Breast epithelium (tissue), 4 donors: ENCODE measurements around the gene HIGD2A. TPM values are rescaled to one million over a fixed set of nuclear protein-coding genes. Genes with fewer than 3 reads are reported as not detected.
A peak's percentile ranks its signal among the peaks of the same experiment; 100 is the strongest.

Source experiments
- DNase-seq, 2 donors: peaks; one replicate each; pipeline ENCODE4 v3.0.0-alpha.2; 2019; ENCODE audit warnings: low spot score in 2 of 2
- H3K27ac ChIP-seq, 2 donors: fragments of 200-600 bp; sonication (generic) in 1 of 2; one replicate each; pipeline ENCODE4 v1.5.1; 2016 to 2019; ENCODE audit warnings: mild to moderate bottlenecking in 1 of 2
- H3K27me3 ChIP-seq, 2 donors: fragments of 200-600 bp; sonication (generic) in 1 of 2; one replicate each; pipeline versions ENCODE4 v1.5.1 to v1.6.0; 2017 to 2019; ENCODE audit warnings: control low read depth in 1 of 2, mild to moderate bottlenecking in 1 of 2
- H3K36me3 ChIP-seq: fragments of 200-600 bp; one replicate; pipeline ENCODE4 v1.5.1; 2019
- H3K4me1 ChIP-seq, 2 donors: fragments of 200-600 bp; sonication (generic); one replicate each; pipeline ENCODE4 v1.5.1; 2016 to 2019; ENCODE audit warnings: control low read depth in 1 of 2
- H3K4me3 ChIP-seq, 3 donors: fragments of 200-600 bp; sonication (generic); 1 replicate in 2 of 3; 2 replicates in 1 of 3; pipeline ENCODE4 v1.5.1; 2016 to 2019; ENCODE audit warnings: mild to moderate bottlenecking in 3 of 3, moderate library complexity in 2 of 3
- H3K9me3 ChIP-seq, 2 donors: fragments of 200-600 bp; sonication (generic) in 1 of 2; one replicate each; pipeline ENCODE4 v1.5.1; 2016 to 2019; ENCODE audit warnings: control low read depth in 1 of 2
- POLR2A ChIP-seq: fragments of 450-650 bp; IDR thresholded peaks from one replicate; pipeline ENCODE4 v1.6.1; 2016; ENCODE audit warnings: antibody characterized with exemption, mild to moderate bottlenecking, moderate library complexity
- POLR2AphosphoS5 ChIP-seq, 3 donors: sonication (generic); formaldehyde crosslinking; IDR thresholded peaks; one replicate each; pipeline ENCODE4 v1.6.1; 2017; ENCODE audit warnings: antibody characterized with exemption in 3 of 3
- intact Hi-C: fragments of 100-400 bp; cut with DNase I; formaldehyde crosslinking; loops from one replicate; pipeline ENCODE4 v1.15.1; 2023; ENCODE audit warnings: low total_unique reads
- total RNA-seq, 3 donors: library from RNA; depleted of rRNA; stranded (reverse); fragments of >200 nt; gene quantifications; one replicate each; pipeline ENCODE4 v1.1.0, GENCODE V29; 2016
- TF ChIP-seq, protein P1 (sequence below), 3 donors: fragments of 450-650 bp; IDR thresholded peaks; one replicate each; pipeline ENCODE4 v1.5.1; 2016 to 2017; ENCODE audit warnings: antibody characterized with exemption in 3 of 3, mild to moderate bottlenecking in 3 of 3, moderate library complexity in 3 of 3

The HIGD2A gene
- total RNA-seq, 3 donors from 2014 or later = 68.5 to 134 (median 80.2) TPM

DNA sequence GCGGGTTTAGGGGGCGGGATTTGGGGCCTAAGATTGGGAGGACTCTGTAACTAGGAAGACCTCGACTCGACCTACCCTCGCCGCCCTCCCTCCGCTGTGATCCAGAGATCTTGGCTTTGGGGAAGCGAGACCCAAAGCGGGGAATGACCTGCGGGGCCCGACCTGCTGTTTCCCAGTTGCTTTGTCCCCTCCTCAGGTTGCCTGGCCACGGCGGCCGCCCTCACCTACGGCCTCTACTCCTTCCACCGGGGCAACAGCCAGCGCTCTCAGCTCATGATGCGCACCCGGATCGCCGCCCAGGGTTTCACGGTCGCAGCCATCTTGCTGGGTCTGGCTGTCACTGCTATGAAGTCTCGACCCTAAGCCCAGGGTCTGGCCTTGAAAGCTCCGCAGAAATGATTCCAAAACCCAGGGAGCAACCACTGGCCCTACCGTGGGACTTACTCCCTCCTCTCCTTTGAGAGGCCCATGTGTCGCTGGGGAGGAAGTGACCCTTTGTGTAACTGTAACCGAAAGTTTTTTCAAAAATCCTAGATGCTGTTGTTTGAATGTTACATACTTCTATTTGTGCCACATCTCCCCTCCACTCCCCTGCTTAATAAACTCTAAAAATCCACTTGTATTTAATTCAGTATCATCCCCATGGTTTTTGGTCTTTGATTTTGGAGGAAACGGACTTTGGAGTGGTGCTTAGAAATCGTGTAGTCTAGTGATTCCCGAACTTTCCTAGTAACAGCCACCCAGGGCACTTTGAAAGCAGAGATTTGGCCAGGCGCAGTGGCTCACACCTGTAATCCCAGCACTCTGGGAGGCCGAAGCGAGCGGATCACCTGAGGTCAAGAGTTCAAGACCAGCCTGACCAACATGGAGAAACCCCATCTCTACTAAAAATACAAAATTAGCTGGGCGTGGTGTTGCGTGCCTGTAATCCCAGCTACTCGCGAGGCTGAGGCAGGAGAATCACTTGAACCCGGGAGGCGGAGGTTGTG is 878 bp downstream of the HIGD2A start:
- H3K4me3 ChIP-seq = peak overlapping the region; percentile 77 to 82 (median 79)
- TF ChIP-seq POLR2AphosphoS5 (IDR thresholded peaks at IDR 0.05) (peak in 2 of 3 donors; percentile 54 to 87), POLR2A (peak; percentile 50)
- TF ChIP-seq, protein P1, sequence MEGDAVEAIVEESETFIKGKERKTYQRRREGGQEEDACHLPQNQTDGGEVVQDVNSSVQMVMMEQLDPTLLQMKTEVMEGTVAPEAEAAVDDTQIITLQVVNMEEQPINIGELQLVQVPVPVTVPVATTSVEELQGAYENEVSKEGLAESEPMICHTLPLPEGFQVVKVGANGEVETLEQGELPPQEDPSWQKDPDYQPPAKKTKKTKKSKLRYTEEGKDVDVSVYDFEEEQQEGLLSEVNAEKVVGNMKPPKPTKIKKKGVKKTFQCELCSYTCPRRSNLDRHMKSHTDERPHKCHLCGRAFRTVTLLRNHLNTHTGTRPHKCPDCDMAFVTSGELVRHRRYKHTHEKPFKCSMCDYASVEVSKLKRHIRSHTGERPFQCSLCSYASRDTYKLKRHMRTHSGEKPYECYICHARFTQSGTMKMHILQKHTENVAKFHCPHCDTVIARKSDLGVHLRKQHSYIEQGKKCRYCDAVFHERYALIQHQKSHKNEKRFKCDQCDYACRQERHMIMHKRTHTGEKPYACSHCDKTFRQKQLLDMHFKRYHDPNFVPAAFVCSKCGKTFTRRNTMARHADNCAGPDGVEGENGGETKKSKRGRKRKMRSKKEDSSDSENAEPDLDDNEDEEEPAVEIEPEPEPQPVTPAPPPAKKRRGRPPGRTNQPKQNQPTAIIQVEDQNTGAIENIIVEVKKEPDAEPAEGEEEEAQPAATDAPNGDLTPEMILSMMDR (IDR thresholded peaks at IDR 0.05) = no peak
- no peaks in the 10 kb centered on the region for H3K27me3 ChIP-seq
- peak overlapping the region; percentile 92 to 98 for H3K27ac ChIP-seq
- peaks cover 7% of the 10 kb centered on the region in 2 donors for H3K4me1 ChIP-seq
- intact Hi-C loops = no loop called here
- no peaks in the 10 kb centered on the region for H3K9me3 ChIP-seq
- DNase-seq = no peak
- H3K36me3 ChIP-seq = peaks cover 8% of the 10 kb centered on the region

DNA sequence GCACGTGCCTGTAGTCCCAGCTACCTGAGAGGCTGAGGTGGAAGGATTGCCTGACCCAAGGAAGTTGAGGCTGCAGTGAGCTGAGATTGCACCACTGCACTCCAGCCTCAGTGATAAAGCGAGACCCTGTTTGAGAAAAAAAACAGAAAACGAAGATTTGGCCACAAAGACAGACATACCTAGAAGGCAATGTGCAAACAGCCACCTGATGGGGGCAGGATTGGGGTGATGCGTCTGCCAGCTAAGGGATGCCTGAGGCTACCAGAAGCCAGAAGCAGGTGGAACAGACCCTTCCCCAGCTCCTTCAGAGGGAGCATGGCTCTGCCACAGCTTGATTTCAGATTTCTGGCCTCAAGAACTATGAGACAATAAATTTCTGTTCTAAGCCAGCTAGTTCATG is 2.9 kb downstream of the HIGD2A start:
- TF ChIP-seq POLR2A (no peak), POLR2AphosphoS5 (IDR thresholded peaks at IDR 0.05) (no peak)
- TF ChIP-seq, protein P1 (IDR thresholded peaks at IDR 0.05) = no peak
- Histone ChIP-seq H3K4me3 (no peak overlapping the region), H3K4me1 (peaks cover 7% of the 10 kb centered on the region in 2 donors), H3K36me3 (no peaks in the 10 kb centered on the region), H3K27me3 (no peaks in the 10 kb centered on the region), H3K27ac (no peak overlapping the region), H3K9me3 (no peaks in the 10 kb centered on the region)
- intact Hi-C loops = no loop called here
- DNase-seq = no peak

DNA sequence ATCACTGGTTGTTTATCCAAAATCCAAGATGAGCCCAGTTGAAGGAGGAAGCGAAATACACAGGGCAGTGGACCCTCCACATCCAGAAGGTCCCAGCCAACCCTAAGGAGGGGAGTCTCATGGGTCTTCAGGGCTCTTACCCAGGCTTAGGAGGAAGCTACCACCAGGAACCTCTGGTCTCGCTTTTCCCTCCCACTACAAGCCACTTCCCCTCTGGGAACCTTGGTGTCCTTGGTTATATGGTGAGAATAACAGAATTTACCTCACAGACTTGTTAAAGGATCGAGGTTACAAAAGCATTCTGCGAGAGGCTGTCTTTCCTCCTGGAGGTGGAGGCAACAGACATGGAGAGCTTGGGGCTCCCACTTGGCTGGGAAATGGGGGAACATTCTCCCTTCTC is 3.4 kb downstream of the HIGD2A start:
- H3K9me3 ChIP-seq = no peaks in the 10 kb centered on the region
- no peaks in the 10 kb centered on the region for H3K27me3 ChIP-seq
- H3K4me3 ChIP-seq = no peak overlapping the region
- no peak overlapping the region for H3K27ac ChIP-seq
- no peak for DNase-seq
- H3K4me1 ChIP-seq = peaks cover 7% of the 10 kb centered on the region in 2 donors
- H3K36me3 ChIP-seq = no peaks in the 10 kb centered on the region
- TF ChIP-seq POLR2AphosphoS5 (IDR thresholded peaks at IDR 0.05) = no peak
- TF ChIP-seq, protein P1 (IDR thresholded peaks at IDR 0.05) = no peak
- TF ChIP-seq POLR2A = no peak
- intact Hi-C loops = no loop called here

DNA sequence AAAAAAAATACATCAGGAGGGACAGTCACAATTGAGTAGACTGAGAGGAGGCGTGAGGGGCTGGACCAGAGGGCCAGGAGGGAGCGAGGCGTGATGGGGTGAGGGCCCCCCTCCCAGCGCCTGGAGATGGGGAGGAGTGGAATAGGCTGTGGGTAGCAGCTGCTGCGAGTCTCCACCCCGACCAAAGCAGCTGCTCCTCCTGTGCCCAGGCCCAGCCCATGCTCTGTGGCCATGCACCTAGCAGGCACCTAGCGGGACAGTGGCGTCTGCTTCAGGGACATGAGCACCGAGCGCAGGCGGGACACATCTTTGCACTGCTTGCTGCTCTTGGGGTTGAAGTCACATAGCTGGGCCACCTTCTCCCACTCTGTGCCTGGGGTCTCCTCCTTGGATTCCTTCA is 4.0 kb downstream of the HIGD2A start:
- peaks cover 2 to 3% of the 10 kb centered on the region in 2 donors for H3K4me1 ChIP-seq
- intact Hi-C loops = no loop called here
- no peak for DNase-seq
- H3K4me3 ChIP-seq = no peak overlapping the region
- no peaks in the 10 kb centered on the region for H3K9me3 ChIP-seq
- TF ChIP-seq POLR2A (no peak), POLR2AphosphoS5 (IDR thresholded peaks at IDR 0.05) (no peak)
- TF ChIP-seq, protein P1 (IDR thresholded peaks at IDR 0.05) = no peak
- no peak overlapping the region for H3K27ac ChIP-seq
- H3K27me3 ChIP-seq = no peaks in the 10 kb centered on the region
- H3K36me3 ChIP-seq = no peaks in the 10 kb centered on the region

DNA sequence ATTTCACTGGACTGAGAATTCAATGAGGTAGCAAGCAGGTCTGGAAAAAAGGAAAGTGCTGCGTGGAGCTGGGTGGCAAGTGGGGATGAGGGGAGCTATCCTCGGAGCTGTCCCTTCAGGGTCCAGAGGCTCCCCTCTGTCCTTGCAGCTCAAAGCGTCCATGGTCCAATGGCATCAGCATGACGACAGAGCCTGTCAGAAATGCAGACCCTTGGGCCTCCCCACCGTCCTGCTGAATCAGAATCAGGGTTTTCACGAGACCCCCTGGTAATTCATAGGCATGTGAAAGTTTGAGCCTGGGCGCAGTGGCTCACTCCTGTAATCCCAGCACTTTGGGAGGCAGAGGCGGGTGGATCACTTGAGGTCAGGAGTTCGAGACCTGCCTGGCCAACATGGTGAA is 5.5 kb downstream of the HIGD2A start:
- H3K27ac ChIP-seq = no peak overlapping the region
- H3K36me3 ChIP-seq = no peaks in the 10 kb centered on the region

More for the DNA sequence above, 5.5 kb downstream of the HIGD2A start:
- Histone ChIP-seq H3K4me3 (no peak overlapping the region), H3K27me3 (no peaks in the 10 kb centered on the region), H3K9me3 (no peaks in the 10 kb centered on the region), H3K4me1 (no peaks in the 10 kb centered on the region)
- intact Hi-C loops = no loop called here
- no peak for DNase-seq
- no peak for TF ChIP-seq POLR2AphosphoS5 (IDR thresholded peaks at IDR 0.05)
- no peak for TF ChIP-seq POLR2A
- TF ChIP-seq, protein P1 (IDR thresholded peaks at IDR 0.05) = no peak
